Spleen (tissue), 7 donors: ENCODE data around the gene DAB1.

Source experiments
- CTCF ChIP-seq, 11 experiments: fragments of 200-600 bp in 7 of 11; fragments of 450-650 bp in 4 of 11; sonication (generic) in 4 of 11; IDR thresholded peaks in 8 of 11; conservative IDR thresholded peaks in 3 of 11; 1 replicate in 7 of 11; 2 replicates in 4 of 11; pipeline versions ENCODE4 v1.4.0 to v1.8.0; 2016 to 2021; ENCODE audit warnings: antibody characterized with exemption in 11 of 11, inconsistent platforms in 4 of 11, mild to moderate bottlenecking in 1 of 11
- POLR2A ChIP-seq, 3 donors: fragments of 450-650 bp; IDR thresholded peaks; one replicate each; pipeline ENCODE4 v1.5.1; 2017; ENCODE audit warnings: antibody characterized with exemption in 3 of 3, mild to moderate bottlenecking in 1 of 3
- donor health status: DM: no; HTN: no; CAD: no; lungs with moderate emphysema.
- donor health status: DM: no; HTN: no; CAD: no.
- donor health status: DM: no; HTN: no; CAD: no.

GRCh38 chr1:57404884-57405283 is 19.0 kb downstream of the DAB1 start:
- TF ChIP-seq POLR2A (IDR thresholded peaks at IDR 0.05) (no peak), CTCF (IDR thresholded peaks at IDR 0.05 in 8 of 11, conservative IDR thresholded peaks at IDR 0.05 in 3 of 11) (no peak)
